ENCODE results near the gene ZNF70. TPM values are rescaled to one million over a fixed set of nuclear protein-coding genes. Genes with fewer than 3 reads are reported as not detected.

Gene ZNF70
- total and polyA plus RNA-seq, 2 of the 4 experiments (the other 2 are of a cell fraction) = 2.3 to 4.3 TPM

- intact Hi-C loops (cut with micrococcal nuclease) = no loop called here
- Histone ChIP-seq H3K18ac (ENCODE audit: low read depth, low read length) (no peak overlapping the region), H4K91ac (ENCODE audit: insufficient read depth, low read depth, low read length) (no peak overlapping the region), H3K4me3 (ENCODE audit: insufficient read depth, low read depth, low read length) (no peak overlapping the region), H3K27ac (ENCODE audit: insufficient read depth, low read length) (no peak overlapping the region), H3K79me1 (ENCODE audit: low read depth in 1 of 2, low read length in 2 of 2) (no peaks in the 10 kb centered on the region), H2BK5ac (ENCODE audit: low read depth, low read length, poor library complexity, severe bottlenecking) (no peak overlapping the region), H3K56ac (ENCODE audit: extremely low read depth, insufficient read depth, low read length) (no peak overlapping the region), H2BK15ac (ENCODE audit: low read depth, low read length) (no peak overlapping the region), H3K9me1 (ENCODE audit: insufficient read depth, low read length) (peaks cover 4% of the 10 kb centered on the region), H2AK9ac (replicated peaks; ENCODE audit: low read depth, low read length, poor library complexity) (no peak overlapping the region), H2BK20ac (ENCODE audit: low read depth, low read length) (no peak overlapping the region), H3K9ac (ENCODE audit: low read depth, low read length) (no peak overlapping the region), H3K36me3 (ENCODE audit: control insufficient read depth, insufficient read depth, low read length) (no peaks in the 10 kb centered on the region), H3K14ac (replicated peaks; ENCODE audit: low read depth, low read length) (no peak overlapping the region), H3K4me2 (ENCODE audit: low read depth, low read length) (no peak overlapping the region), H2BK120ac (ENCODE audit: low read depth, low read length) (no peak overlapping the region), H3K23ac (ENCODE audit: low read depth, low read length) (no peak overlapping the region), H2AK5ac (ENCODE audit: low read depth, low read length) (no peak overlapping the region), H3K4me1 (ENCODE audit: control insufficient read depth, insufficient read depth, low read length) (0 out of 2 replicates have a peak, but pooled peaks cover 3% of the 10 kb centered on the region), H3K9me3 (ENCODE audit: control insufficient read depth, insufficient read depth, low read length) (no peaks in the 10 kb centered on the region), H3K27me3 (ENCODE audit: control insufficient read depth, insufficient read depth, low read length) (no peaks in the 10 kb centered on the region; the same call in 1 of the 2 replicates), H4K8ac (ENCODE audit: low read depth in 2 of 2, low read length in 2 of 2) (no peak overlapping the region), H4K20me1 (ENCODE audit: insufficient read depth, low read length) (no peaks in the 10 kb centered on the region), H4K5ac (ENCODE audit: low read depth, low read length) (no peak overlapping the region), H2AFZ (replicated peaks; ENCODE audit: low read length, poor library complexity) (no peak overlapping the region), H3K4ac (ENCODE audit: low read depth, low read length) (no peak overlapping the region)
- TF ChIP-seq SMC3 (IDR thresholded peaks at IDR 0.05; ENCODE audit: low read depth, low read length) = no peak
- no peak for TF ChIP-seq MAZ (IDR thresholded peaks at IDR 0.05; ENCODE audit: borderline replicate concordance, low read depth, low read length)
- no peak for TF ChIP-seq MXI1 (IDR thresholded peaks at IDR 0.05; ENCODE audit: borderline replicate concordance, low read depth, low read length)
- no peak for TF ChIP-seq BHLHE40 (IDR thresholded peaks at IDR 0.05; ENCODE audit: low read depth, low read length)
- no peak for TF ChIP-seq ELK1 (IDR thresholded peaks at IDR 0.05; ENCODE audit: borderline replicate concordance, low read depth, low read length)
- no peak for TF ChIP-seq RAD21 (IDR thresholded peaks at IDR 0.05; ENCODE audit: low read length)
- TF ChIP-seq NFE2L2 (IDR thresholded peaks at IDR 0.05; ENCODE audit: low read depth, low read length) = no peak
- no peak for TF ChIP-seq USF2 (IDR thresholded peaks at IDR 0.05; ENCODE audit: low read depth, low read length)
- no peak for TF ChIP-seq MAFK (IDR thresholded peaks at IDR 0.05; ENCODE audit: low read depth, low read length)
- TF ChIP-seq FOS (IDR thresholded peaks at IDR 0.05; ENCODE audit: low read depth, low read length) = no peak
- no peak for TF ChIP-seq POLR2A (IDR thresholded peaks at IDR 0.05; ENCODE audit: low read depth, low read length)
- TF ChIP-seq CTCF (conservative IDR thresholded peaks at IDR 0.05; ENCODE audit: low read depth, low read length) = no peak
- TF ChIP-seq RCOR1 (IDR thresholded peaks at IDR 0.05; ENCODE audit: insufficient replicate concordance, low read length) = no peak
- no TSS peak for BruUV-seq (replicated peaks)
- POLR2A ChIA-PET (ENCODE audit: unreplicated experiment) = no interaction called here
- dilution Hi-C loops (cut with HindIII; ENCODE audit: low sequenced_read_pairs, unreplicated experiment) = no loop called here
- no CpG with 5 or more reads among the region's 4 CpGs for WGBS, 2 experiments (ENCODE audit: extremely low coverage in 2 of 2, insufficient read length in 1 of 2)
- CTCF ChIA-PET = no interaction called here
- in situ Hi-C loops (cut with MboI; ENCODE audit: low sequenced_read_pairs) = no loop called here
- no peak for ATAC-seq (ENCODE audit: low read depth)
- no peak for DNase-seq
Measured at GRCh38 chr22:23722160-23722559, 28.8 kb downstream of the ZNF70 start.

Measured in IMR-90 (cell line).